IPS DF 6.9 (cell line): ENCODE measurements around the gene AKR1C4.

ENCODE experiments used
- DNase-seq: peaks from one replicate; pipeline ENCODE4 v3.0.0-alpha.2; 2013; ENCODE audit warnings: low read depth, low spot score
- H3K27ac ChIP-seq: one replicate; pipeline ENCODE4 v1.5.1; 2013; ENCODE audit warnings: low read length, control low read depth
- H3K27me3 ChIP-seq: 2 replicates; pipeline ENCODE4 v1.6.1; 2013; ENCODE audit warnings: mild to moderate bottlenecking, low read length; ENCODE audit not compliant: control insufficient read depth, insufficient read depth
- H3K36me3 ChIP-seq: 2 replicates; pipeline ENCODE4 v1.6.1; 2013; ENCODE audit warnings: low read length; ENCODE audit not compliant: control insufficient read depth, insufficient read depth
- H3K4me1 ChIP-seq: 2 replicates; pipeline ENCODE4 v1.6.1; 2013; ENCODE audit warnings: low read length; ENCODE audit not compliant: control insufficient read depth, insufficient read depth
- H3K4me3 ChIP-seq: 2 replicates; pipeline ENCODE4 v1.5.1; 2013; ENCODE audit warnings: mild to moderate bottlenecking, low read length
- H3K9me3 ChIP-seq: 2 replicates; pipeline ENCODE4 v1.6.1; 2013; ENCODE audit warnings: low read length, inconsistent platforms; ENCODE audit not compliant: control insufficient read depth, insufficient read depth
- WGBS: extraction: QIAGEN DNeasy Blood & Tissue Kit; methylation state at CpG from one replicate; pipeline ENCODE4 v1.1.7; 2013; ENCODE audit warnings: mixed read lengths, missing lambda C conversion rate; ENCODE audit not compliant: insufficient read length, insufficient coverage; 5-methylcytosine and 5-hydroxymethylcytosine counted together

AKR1C4 gene

GRCh38 chr10:5196702-5197113, at the start of gene AKR1C4:
TSS of gene AKR1C4 (plus strand) at chr10:5196837. CDS start at chr10:5196868, 31 bp downstream.
- no peak within 1 kb of the TSS for H3K4me3 ChIP-seq
- H3K27ac ChIP-seq: no peak within 1 kb of the TSS
- DNase-seq: no peak
- H3K9me3 ChIP-seq: no peaks in the 10 kb centered on the region
- no peaks in the 10 kb centered on the region for H3K36me3 ChIP-seq
- H3K4me1 ChIP-seq: 0 out of 2 replicates have a peak, but pooled peaks cover 2% of the 10 kb centered on the region
- no CpG with 5 or more reads among the region's 4 CpGs for WGBS
- no peaks in the 10 kb centered on the region for H3K27me3 ChIP-seq

GRCh38 chr10:5146920-5147254, 49.8 kb upstream of the AKR1C4 start:
- H3K36me3 ChIP-seq: no peaks in the 10 kb centered on the region
- no CpG with 5 or more reads among the region's 5 CpGs for WGBS
- no peak overlapping the region for H3K4me3 ChIP-seq
- H3K4me1 ChIP-seq: no peaks in the 10 kb centered on the region
- no peaks in the 10 kb centered on the region; the same call in 1 of the 2 replicates for H3K9me3 ChIP-seq
- DNase-seq: no peak
- H3K27me3 ChIP-seq: no peaks in the 10 kb centered on the region
- H3K27ac ChIP-seq: no peak overlapping the region

GRCh38 chr10:5147255-5147980, 49.2 kb upstream of the AKR1C4 start:
- Histone ChIP-seq H3K9me3 (no peaks in the 10 kb centered on the region; the same call in 1 of the 2 replicates), H3K27me3 (no peaks in the 10 kb centered on the region), H3K27ac (no peak overlapping the region), H3K4me3 (no peak overlapping the region), H3K36me3 (no peaks in the 10 kb centered on the region), H3K4me1 (no peaks in the 10 kb centered on the region)
- no peak for DNase-seq
- WGBS: no CpG with 5 or more reads among the region's 5 CpGs

- H3K36me3 ChIP-seq: no peaks in the 10 kb centered on the region
- H3K27me3 ChIP-seq: no peaks in the 10 kb centered on the region
- H3K4me1 ChIP-seq: no peaks in the 10 kb centered on the region
- no CpG with 5 or more reads among the region's 3 CpGs for WGBS
- H3K27ac ChIP-seq: no peak overlapping the region
- H3K9me3 ChIP-seq: no peaks in the 10 kb centered on the region; the same call in 1 of the 2 replicates
- DNase-seq: no peak
- no peak overlapping the region for H3K4me3 ChIP-seq
These were observed 48.5 kb upstream of the AKR1C4 start for GRCh38 chr10:5147981-5148677.

- no peaks in the 10 kb centered on the region for H3K36me3 ChIP-seq
- no CpG with 5 or more reads among the region's 1 CpG for WGBS
- H3K27me3 ChIP-seq: no peaks in the 10 kb centered on the region
- no peak for DNase-seq
- H3K27ac ChIP-seq: no peak overlapping the region
- H3K4me3 ChIP-seq: no peak overlapping the region
- no peaks in the 10 kb centered on the region; the same call in 1 of the 2 replicates for H3K9me3 ChIP-seq
- H3K4me1 ChIP-seq: no peaks in the 10 kb centered on the region
These were observed 48.0 kb upstream of the AKR1C4 start for GRCh38 chr10:5148678-5149032.

- H3K27ac ChIP-seq: no peak overlapping the region
- no peak for DNase-seq
- H3K4me3 ChIP-seq: no peak overlapping the region
- no peaks in the 10 kb centered on the region for H3K36me3 ChIP-seq
- H3K27me3 ChIP-seq: no peaks in the 10 kb centered on the region
- H3K9me3 ChIP-seq: no peaks in the 10 kb centered on the region; the same call in 1 of the 2 replicates
- H3K4me1 ChIP-seq: no peaks in the 10 kb centered on the region
- no CpG with 5 or more reads among the region's 3 CpGs for WGBS
These were observed 45.6 kb upstream of the AKR1C4 start for GRCh38 chr10:5151076-5151475.

- Histone ChIP-seq H3K27ac (no peak overlapping the region), H3K4me3 (no peak overlapping the region), H3K36me3 (no peaks in the 10 kb centered on the region), H3K4me1 (no peaks in the 10 kb centered on the region), H3K9me3 (peaks cover under 1% of the 10 kb centered on the region; the same call in 1 of the 2 replicates), H3K27me3 (no peaks in the 10 kb centered on the region)
- DNase-seq: no peak
- WGBS: no CpG with 5 or more reads among the region's 1 CpG
These were observed 40.7 kb upstream of the AKR1C4 start for GRCh38 chr10:5155951-5156350.

GRCh38 chr10:5157501-5157900, 39.1 kb upstream of the AKR1C4 start:
- DNase-seq: no peak
- Histone ChIP-seq H3K27ac (no peak overlapping the region), H3K4me1 (no peaks in the 10 kb centered on the region), H3K36me3 (no peaks in the 10 kb centered on the region), H3K9me3 (peaks cover 3% of the 10 kb centered on the region; the same call in 1 of the 2 replicates), H3K4me3 (no peak overlapping the region), H3K27me3 (no peaks in the 10 kb centered on the region)
- no CpG with 5 or more reads among the region's 10 CpGs for WGBS

- no peak overlapping the region for H3K27ac ChIP-seq
- no peak for DNase-seq
- H3K4me3 ChIP-seq: no peak overlapping the region
- WGBS: no CpG with 5 or more reads among the region's 6 CpGs
- no peaks in the 10 kb centered on the region for H3K4me1 ChIP-seq
- H3K36me3 ChIP-seq: no peaks in the 10 kb centered on the region
- H3K9me3 ChIP-seq: peaks cover 3% of the 10 kb centered on the region; the same call in 1 of the 2 replicates
- no peaks in the 10 kb centered on the region for H3K27me3 ChIP-seq
These were observed 37.5 kb upstream of the AKR1C4 start for GRCh38 chr10:5159126-5159525.

GRCh38 chr10:5163487-5163886, 33.1 kb upstream of the AKR1C4 start:
- no peaks in the 10 kb centered on the region for H3K36me3 ChIP-seq
- H3K27me3 ChIP-seq: peaks cover 3% of the 10 kb centered on the region; the same call in 1 of the 2 replicates
- peaks cover 3% of the 10 kb centered on the region; the same call in 1 of the 2 replicates for H3K9me3 ChIP-seq
- no CpG with 5 or more reads among the region's 2 CpGs for WGBS
- H3K27ac ChIP-seq: no peak overlapping the region
- no peak overlapping the region for H3K4me3 ChIP-seq
- no peak for DNase-seq
- no peaks in the 10 kb centered on the region for H3K4me1 ChIP-seq
